HuH-7 (cell line): ENCODE data around the gene PARD3B.

Experiments used
- DNase-seq: peaks from one replicate; pipeline ENCODE4 v3.0.0; 2011; ENCODE audit warnings: low spot score

Gene PARD3B

DNA sequence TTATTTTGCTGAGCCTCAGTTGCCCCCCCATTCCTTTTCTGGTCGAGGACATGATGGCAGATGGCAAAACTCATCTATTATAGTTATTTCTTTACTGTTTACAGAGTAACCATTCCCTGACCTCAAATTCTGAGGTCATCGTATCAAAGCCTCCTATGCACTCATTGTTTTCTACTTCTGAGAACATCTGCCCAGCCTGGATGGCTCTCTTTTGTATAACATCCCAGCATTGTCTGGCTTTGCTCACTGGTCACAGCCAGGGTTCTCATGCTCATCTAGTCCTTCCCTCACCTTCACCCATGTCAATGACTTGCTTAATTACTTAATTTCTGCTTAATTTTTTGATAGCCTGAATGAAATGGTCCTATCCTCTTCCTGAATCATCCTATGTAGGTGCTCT lies 472.1 kb downstream of the PARD3B start:
- no peak for DNase-seq

DNA sequence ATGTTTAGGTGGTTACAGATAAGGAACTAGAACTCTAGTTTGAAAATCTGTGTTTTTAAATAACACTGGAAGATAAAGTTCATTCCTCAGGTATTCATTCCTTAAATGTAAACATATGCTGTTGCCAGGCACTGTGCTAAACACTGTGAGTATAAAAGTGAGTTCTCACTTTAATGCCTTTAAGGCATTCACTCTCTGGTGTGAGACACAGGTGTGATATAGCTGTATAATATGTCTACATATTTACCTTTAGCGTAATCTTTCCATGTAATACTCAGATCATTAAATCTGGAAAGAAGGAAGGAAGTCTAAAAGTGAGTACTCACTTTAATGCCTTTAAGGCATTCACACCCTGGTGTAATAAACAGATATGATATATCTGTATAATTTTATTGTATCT lies 472.6 kb downstream of the PARD3B start:
- no peak for DNase-seq

DNA sequence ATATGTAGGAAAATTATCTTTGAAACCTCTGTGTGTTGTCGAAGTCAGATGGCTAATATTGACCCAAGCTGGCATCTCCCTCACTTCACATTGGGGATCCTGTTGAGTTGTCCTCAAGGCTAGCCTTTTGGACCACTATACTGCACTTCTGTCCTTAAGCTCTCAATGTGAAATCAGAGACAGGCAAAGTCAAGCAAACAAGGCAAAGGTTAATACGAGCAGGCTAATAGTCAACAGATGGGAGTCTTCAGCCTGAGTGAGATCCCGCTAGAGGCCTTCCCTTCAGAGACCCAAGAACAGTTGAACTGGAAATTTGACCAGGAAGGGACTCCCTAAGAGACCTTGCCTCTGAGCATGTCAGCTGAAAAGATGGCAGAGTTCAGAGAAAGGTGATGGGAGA lies 475.4 kb downstream of the PARD3B start:
- no peak for DNase-seq

DNA sequence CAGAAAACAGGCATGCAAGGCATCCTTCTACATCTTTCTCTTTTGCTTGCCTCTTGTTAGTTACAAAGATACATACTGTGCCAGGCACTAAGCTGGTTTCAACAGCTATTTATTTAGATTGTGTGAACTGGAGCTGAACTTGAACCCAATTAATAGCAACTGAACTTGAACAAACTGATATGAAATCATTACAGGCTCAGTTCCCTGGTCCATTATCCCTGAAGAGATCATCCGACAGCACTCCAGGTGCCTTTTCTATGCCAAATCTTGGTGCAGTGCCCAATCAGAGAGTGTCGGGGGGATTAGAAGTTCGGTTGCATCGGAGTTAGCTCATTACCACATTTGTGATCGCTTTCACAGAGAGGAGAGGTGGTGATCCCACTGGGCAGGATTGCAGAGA lies 477.6 kb downstream of the PARD3B start:
- DNase-seq, result no peak

DNA sequence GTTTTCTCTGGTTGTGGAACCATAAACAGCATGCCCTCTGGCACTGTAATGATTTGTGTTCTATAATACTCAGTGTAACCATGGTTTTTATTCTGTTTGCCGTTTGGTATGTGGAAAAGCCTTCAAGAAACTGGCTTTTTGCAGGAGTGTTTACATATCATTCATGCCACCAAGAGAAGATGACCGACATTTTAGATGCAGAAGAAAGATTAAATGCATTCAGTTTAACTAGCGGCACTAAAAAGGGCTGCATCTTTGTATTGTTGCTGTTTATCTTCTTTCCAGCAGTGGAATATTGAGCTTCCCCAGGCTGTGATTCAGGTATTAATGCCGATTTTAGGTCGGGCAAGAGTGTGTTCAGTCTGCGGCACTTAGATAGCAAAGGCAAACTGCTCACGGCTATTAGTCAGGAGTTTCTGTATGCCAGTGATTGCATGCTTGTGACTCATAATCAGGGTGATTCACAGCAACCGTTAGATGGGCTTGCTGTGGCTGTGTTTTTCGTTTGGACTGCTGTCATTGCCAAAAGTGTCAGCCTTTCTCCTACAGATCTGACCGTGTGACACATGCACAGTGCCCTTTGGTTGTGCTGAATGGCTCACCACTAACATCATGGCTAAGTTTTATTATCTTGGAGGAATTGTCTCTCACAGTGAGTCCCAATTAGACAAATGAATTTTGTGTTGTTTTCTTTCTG lies 479.7 kb downstream of the PARD3B start:
- no peak for DNase-seq

DNA sequence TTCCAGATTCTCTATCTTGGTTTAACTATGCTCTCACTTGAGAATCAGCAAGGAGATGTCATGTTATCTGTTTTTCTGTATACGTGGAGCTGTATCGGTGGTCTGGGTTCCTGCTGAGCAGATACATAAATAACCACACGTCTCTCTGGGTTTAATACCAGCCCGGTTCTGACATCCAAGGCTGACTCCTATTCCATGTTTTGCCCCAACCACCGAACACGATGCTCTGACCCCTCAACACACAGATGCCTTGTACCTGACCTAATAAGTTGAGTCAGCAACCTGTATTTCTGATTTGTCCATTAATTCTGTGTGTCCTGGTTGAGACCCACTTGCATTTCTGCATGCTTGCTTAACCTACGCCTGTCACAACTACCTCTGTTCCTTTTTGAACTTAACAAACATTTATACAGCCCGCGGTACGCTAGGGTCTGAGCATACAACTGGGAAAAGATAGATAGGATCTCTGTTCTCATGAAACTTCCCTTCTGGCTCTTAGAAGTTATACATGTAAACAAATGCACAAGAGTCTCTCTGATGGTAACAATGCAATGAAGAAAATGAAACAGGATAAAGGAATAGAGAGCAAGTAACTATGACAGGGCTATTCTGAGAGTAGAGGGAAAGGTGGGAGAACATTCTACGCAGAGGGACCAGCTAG lies 480.4 kb downstream of the PARD3B start:
- DNase-seq, result no peak

DNA sequence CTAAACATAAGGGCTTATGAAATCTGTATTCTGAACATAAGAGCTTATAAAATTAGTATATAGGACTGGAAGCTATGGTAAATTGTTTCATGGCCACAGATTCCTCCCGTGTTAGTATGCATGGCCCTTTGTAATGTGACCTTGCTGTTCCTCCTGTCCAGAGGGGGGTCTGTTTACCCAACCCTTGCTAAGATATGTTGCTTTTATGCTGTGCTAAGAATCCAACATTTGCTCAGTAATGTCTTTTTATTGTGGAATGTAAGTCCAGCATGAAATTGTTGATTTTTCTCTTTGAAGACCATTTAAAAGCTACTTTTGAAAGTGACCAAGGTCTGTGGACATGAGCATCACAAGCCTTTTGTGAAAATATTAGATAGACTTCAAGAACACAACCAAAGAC lies 485.4 kb downstream of the PARD3B start:
- DNase-seq, result no peak

DNA sequence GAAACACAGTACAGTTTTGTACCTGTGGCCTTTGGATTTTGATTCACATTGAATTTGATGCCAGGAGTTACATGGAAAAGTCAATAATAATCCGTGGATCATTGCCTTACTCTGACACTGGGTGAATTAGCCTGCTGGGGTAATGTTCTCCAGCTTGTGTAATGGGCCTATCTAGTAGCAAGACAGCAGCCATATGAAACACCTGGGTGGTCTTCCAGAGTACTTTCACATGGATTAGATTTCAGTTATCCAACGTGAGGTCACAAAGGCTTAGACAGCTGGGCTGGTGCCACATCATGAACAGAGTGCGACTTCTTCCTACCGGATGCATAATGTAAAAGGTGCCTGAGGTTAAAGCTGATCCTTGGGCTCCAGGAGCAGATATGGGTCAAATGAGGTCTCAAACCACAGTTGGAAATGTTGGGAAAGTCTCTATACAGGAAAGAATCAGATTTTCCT lies 486.8 kb downstream of the PARD3B start:
- DNase-seq, result no peak

DNA sequence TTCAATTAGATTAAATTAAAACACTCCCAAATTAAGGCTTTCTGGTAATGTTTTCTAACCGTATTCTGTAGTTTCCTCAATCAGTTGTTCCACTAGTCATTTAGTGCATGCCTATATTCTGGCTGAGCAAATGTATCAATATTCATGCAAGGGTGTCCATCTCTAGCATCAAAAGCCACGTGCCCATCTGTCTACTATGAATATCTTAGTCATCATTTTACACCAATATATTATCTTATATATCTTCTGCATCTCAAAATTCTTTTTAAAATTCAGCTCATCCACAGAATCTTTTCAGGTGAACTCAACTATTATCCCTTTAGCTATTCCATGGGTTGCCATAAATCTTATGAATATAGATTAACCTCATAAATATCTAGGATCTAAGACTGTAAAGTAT lies 488.2 kb downstream of the PARD3B start:
- DNase-seq, result no peak

DNA sequence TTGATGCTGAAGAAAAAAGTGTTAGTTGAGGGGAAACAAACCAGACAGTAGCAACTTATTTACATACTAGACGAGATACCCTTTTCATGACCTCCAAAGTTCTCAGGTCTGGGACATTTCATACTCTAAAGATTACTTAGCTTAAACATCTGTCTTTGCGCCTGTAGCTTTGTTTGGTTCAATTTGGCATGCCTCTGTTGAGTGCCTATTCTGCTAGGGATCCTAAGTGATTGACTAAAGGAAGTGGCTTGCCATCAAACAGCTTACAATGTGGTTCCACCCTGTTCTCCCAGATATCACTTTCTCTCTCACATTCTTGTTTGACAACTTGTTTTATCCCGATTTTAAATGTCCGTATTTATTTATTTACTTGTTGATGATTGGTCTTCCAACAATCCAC lies 488.8 kb downstream of the PARD3B start:
- no peak for DNase-seq

DNA sequence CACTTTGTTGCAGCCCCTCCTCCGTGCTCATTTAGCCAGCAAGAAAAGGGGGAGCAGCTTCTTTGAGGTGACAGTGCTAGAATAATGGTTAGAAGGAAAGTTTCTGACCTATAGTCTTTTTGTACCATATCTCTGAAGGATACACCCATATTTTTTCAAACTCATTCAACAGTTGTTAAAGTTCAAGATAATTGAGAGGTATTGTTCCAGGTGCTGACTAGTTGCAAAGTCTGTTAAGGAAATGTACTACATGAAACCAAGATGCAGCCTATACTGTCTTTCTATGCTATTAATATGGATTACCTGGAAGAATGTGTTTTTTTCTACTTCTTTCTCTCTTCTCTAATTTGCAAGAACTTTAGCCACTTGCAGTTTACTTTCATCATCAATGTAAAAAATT lies 495.0 kb downstream of the PARD3B start:
- DNase-seq, result no peak

DNA sequence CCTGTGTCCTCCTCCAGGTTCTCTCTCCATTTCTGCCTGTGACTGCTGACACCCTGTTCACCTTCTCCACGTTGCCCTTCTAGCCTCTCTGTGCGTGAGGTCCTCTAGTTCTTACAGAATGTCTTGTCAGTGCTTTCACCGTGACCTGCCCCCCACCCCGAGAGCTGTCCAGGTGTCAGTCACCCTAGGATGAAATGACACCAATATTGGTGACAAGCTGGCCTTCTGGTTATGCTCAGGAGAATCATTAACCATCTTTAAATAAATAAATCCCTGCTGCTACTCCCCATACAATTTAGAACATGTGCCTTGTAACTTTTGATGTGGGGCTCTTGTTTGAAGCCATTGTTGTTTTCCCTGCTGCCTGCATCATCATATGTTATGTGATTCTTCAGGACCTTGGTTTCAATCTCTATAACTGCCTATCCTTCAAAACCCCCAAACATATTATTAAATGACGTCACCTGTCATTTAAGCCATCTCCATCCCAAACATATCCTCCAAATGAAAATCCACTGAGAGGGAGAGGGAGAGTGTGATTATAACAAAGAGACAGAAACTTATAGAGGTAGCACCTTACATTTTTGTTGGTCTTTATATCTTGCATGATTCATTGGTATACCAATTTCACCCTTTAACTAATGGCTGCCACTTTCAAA lies 496.3 kb downstream of the PARD3B start:
- DNase-seq, result no peak

DNA sequence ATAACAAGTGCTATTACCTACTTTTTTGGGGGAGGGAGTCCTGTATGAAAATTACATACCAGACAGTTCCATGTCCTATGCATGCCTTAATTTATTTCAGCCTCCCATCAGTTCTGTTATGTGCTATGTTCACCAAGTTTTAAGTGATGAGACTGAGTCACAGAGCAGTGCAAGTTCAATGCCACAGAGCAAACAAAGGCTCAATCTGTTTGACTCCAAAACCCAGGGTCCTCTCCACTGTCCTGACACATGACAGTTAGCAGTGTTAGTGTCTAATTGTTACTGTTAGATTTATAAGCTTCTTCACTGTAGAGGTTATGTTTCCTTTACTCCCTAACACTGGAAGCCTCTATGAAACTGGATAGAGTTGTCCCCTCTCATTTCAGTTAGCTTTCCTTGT lies 498.0 kb downstream of the PARD3B start:
- no peak for DNase-seq

DNA sequence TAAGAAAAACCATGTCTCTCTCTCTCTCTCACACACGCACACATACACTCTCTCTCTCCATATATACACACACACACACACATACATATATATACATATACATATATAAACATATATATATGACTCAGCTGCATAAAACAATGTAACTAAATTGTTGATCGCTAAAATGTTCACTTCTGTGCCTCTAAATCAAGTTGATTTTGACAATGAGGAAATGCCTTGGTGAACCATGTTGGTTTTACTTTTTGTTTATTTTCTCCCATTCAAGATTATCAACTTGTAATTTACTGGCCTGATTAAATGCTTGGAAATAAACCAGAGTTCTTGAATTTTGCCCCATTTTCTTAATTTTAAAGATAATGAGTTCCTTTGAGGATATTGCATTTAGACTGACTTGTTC lies 500.4 kb downstream of the PARD3B start:
- DNase-seq, result no peak

DNA sequence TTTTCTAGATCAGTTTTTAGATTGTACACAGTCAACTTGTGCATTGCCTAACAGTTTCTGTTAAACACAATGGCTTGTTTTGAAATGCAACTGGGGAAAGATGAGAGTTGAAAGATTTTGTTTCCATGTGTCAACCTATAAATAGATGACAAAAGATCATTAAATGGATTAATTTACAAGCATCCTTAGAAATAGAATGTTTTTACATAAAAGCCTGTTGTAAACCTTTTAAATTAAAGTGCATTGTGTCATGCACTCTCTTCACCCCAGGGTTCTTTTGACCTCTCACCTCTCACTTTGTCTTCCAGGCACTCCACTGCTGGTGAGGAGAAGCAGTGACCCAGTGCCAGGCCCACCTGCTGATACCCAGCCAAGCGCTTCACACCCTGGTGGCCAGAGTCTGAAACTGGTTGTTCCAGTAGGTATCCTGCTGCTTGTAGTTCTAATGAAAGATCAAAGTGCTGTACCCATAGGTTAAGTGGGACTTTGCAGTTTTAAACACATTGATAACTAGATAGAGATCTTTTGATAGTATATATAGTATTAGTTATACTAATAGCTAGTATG lies 502.1 kb downstream of the PARD3B start:
- DNase-seq, result no peak

DNA sequence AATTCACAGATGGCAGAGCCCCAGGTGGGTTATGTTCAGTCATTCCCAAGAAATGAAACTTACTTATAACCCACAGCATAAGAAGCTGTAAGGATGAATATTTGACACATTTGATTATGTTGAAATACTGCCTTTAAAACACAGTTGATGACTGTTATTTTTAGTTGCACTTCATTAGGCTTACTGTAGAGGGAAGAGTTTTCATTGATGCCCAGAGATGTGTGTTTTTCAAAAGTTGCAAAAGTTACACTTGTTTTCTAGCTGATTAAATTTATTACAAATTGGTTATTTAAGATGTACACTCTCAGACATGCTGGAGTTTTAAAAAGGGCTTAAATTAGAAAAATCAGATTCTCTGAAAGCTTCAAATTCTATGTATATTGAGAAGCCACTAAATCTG lies 506.1 kb downstream of the PARD3B start:
- DNase-seq, result no peak

DNA sequence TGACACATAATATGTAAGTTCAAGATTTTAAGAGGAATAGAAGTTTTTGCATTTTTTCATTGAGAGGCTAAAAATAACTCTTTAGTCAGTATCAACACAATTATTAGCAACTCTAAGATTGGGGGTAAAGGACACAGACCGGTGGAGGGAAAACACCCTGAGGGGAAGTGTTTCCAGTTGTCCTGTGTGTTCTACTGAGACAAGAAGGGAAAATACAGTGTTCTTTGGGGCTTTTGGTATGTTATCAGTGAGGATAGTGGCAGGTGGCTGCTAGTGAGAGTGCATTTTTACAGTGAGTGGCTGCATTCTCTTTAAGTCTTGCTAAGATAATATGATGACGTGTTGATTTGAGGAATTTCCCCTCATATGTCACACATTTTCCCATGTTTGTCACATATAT lies 507.5 kb downstream of the PARD3B start:
- DNase-seq, result no peak

DNA sequence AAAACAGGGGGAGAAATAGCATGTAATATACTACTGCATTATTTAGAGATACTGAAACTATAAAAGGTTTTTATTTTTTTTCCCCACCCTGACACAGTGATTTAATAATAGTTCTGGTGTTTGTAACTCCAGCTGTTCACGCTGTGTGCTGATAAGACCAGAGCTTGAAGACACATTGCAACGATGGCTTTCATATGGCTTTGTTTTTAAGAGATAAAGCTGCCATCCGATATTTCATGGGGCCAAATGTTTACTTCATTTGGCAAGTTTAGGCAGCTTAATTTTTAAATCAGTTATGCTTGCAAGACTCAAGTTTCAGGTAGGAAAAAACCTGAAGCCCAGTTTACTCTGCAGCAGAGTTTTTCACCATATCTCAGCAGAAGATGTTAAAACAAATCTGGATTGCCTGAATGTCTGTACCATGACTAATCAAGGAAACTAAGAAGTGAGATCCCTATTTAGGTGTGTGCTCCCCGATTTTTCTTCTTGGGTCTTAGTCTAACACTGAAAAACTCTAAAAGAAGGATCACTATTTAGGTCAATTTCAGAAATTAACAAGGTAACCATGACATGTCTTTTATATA lies 508.6 kb downstream of the PARD3B start:
- no peak for DNase-seq

DNA sequence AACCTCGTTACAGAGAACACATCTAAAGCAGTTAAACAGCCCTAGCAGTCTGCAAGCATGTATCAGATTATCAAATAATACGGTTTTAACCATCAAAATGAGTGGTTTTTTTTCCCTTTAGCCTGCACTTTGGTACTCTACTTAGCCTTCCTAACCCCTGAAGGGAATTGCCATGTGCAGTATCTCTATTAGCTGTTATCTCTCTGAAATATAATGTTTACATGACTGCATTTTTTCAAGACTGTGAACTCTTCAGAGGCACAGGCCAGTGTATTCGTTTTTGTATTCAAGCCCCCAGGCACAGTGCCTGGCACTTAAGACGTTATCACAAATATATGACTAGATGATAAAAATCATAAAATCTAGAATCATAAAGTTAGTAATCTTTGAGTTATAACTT lies 509.5 kb downstream of the PARD3B start:
- DNase-seq, result no peak

DNA sequence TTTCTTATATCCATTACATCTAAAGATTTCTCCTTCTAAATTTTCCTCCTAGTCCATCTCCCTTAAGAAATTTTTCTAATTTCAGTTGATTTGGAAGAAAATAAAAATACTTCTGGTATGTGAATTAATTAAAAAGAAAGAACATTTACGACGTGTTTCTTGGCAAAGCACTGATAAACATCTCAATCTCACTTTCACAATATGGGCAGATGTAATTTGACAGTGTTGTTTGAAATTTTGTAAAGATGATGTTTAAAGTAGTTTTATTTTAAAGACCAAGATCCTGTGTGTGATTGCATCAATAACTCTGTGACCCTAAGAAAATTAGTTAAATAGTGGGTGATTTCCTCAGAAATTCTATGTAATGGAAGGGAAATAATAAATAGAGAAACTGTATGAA lies 510.0 kb downstream of the PARD3B start:
- no peak for DNase-seq

DNA sequence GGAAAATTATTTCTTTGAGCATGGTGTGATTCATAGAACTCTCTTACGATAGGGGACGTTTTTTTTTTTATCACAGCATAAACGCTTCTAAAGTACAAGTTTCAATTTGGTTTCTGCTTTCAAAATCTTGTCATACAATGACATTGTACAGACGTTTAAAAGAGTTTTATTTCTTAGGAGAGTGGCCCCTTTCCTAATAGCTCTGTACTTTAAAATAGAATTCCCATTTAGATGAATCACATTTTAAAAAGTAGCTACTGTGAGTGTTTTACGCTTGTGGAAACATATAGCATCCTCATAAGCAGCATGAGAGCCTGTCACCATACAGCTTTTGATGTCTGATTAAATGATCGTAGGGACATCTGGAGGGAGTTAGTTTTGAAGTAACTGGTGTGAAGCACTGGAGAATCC lies 510.9 kb downstream of the PARD3B start:
- no peak for DNase-seq

DNA sequence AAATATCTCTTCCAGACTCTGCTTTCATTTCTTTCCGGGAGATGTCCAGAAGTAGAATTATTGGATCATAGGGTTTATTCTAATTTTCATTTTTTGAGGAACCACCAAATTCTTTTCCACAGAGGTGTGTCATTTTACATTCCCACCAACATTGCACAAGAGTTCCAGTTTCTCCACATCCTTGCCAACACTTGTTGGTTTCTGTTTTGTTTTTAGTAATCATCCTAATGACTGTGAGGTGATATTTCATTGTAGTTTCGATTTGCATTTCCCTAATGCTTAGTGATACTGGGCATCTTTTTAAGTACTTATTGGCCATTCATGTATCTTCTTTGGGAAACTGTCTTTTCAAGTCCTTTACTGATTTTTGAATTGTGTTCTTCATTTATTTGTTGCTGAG lies 513.1 kb downstream of the PARD3B start:
- DNase-seq, result no peak

DNA sequence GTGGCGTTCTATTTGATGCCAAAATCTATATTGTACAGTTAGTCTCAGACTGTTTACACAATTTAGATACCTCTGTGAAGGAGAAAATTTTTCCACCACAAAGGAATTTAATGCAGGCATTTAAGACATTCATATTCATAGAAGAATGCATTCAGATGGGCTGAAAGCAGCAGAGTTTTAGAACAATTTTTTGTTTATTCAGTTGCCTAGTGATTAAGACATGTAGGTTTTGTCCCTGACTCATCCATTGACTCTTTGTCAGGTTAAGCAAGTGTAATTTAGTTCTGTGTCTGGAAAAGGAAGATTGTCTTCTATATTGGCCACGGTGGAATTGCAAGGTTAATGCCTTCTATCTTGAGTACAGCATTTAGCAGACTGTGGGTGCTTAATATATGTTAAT lies 515.0 kb downstream of the PARD3B start:
- DNase-seq, result no peak
